Measurements from ENCODE around the gene TBC1D26.
A peak's percentile ranks its signal among the peaks of the same experiment; 100 is the strongest.
"Not testable (repeated sequence)": the region's sequence is repeated elsewhere in the genome, so short reads cannot be mapped to it uniquely, and the experiment has no call there.

TBC1D26 gene

DNA sequence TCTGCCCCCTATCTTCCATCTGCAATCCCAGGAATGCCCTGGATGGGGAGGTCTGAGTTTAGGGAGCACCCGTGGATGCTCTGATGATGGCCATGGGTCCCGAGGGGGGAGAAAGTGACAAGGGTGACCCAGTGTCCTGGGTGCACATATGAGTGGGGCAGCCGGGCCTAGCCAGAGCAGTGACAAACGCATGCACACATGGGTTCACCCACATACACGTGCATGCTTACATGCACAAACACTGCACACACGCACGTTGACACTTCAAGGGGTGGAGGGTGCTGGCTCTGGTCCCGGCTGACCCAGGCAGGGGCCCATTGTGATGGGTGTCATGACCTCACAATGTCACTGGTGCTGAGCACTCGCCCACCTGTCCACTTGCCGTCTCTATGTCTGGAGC, at the start of gene TBC1D26:
TSS of gene TBC1D26 (plus strand) at position 384 of the 400 bp plus-strand sequence. CDS start 3,066 bp downstream, outside the sequence.
- DNase-seq, result not testable (repeated sequence)

DNA sequence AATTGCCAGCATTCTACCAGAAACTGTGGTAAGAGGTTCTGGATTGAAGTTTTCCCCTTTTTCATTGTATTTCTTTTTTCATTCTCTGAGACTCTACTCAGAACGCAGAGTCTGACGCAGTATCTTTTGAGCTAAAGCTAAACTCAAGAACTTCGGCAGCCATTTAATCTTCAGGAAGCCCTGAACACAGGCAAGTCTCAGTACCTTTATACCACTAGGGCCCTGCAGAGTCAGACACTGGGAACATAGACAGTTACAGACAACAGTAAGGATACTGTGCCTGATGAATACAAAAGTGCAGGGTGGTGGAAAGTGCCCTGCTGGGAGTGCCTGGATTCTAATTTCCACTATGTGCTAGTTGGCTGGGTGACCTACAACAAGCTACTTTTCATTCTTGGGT, 48.9 kb upstream of the TBC1D26 start:
- not testable (repeated sequence) for DNase-seq

DNA sequence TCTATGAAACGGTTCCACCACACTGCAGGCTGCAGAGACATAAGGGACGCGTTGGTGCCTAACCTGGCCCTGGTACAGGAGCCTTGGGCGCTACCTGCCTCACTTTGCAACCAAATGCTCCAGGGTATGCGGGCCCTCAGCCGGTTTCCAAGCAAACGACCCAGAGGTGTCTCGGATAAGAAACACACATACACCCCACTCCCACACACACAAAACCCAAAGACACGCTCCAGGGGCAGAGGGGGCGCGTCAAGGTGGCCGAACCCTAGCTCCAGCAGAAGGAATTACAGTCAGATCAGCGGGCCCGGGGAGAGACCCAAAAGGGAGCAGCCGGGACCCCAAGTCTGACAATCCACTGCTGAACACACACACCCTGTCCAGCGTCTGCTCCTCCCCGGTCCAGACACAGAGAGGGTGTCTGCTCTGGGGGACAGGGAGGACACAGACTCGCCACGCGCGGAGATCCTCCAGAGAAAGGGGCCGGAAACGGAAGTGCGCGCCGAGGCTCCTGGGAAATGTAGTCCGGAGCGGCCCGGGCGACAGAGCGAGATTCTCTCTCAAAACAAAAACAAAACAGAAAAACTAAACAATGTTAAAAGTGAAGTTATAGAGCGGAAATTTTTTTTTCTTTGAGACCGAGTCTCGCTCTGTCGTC, 48.1 kb upstream of the TBC1D26 start, which contains the start of gene TRIM16:
TSS of gene TRIM16 (minus strand) at position 488 of the 655 bp plus-strand sequence. CDS start 32,702 bp downstream, outside the sequence.
- not testable (repeated sequence) for DNase-seq

DNA sequence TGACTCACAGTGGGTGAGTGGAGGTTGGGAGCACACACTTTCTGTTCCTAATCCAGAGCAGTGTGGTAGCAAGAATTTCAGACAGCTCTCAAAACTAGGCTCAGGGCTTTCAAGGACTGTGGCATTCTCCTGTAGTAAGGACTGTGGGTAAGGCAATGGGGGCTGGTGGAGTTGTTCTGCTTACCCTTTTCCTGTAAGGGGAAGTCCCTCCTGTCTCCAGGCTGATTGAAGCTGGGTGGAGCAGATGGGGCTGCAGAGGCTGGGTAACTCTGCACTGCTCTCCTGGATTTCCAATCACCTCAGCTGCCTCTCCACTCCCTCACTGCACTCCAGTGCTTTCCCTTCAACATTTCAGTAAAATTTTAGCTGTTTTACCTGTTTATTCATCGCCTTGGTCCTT, 44.6 kb upstream of the TBC1D26 start:
- DNase-seq, result not testable (repeated sequence)

DNA sequence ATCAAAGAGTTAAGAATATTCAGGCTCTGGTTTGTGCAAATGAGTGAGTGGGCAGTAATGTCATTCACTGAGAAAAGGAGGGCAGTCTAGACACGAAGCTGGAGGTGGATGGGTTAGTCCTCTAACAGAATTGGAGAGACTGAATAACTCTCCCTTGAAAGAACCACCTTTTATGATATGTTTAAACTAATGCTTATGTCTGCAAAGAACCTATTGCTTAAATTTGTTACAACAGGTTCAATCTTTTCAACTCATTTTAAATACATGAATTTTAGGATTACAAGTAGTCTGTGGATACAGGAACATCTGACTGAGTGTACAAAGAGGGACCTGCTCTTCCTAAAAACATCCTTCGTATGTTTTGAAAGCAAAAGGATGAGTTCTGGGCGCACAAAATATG, 33.1 kb upstream of the TBC1D26 start:
- peak; percentile 63 for DNase-seq

DNA sequence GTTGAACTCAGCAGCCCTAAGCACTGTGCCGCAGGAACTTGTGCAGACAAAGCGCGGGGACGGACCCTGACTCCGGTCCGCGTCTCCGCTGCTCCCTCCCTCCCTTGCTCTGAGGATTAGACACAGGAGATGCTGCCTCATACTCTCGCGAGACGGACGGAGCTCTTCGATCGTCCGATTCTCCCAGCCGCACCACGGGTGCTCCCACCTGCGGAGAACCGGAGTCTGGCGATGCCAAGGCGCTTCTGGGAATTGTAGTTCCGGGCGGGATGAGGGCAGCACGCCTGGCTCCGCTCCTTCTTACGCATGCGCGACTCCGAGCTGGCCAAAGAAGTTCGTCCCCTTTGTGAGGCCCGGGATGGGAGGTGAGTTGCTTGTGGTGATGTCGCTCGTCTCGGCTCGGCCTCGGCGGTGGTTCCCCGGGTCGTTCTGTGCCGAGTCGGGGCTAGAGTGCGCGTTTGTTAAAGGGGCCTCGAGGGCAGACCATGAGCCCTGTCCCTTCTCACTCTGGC, 32.6 kb upstream of the TBC1D26 start, which contains the start of gene ZNF286A:
TSS of gene ZNF286A (plus strand) at position 340 of the 512 bp plus-strand sequence. CDS start 578 bp downstream, outside the sequence.
- DNase-seq, result peak; percentile 99

DNA sequence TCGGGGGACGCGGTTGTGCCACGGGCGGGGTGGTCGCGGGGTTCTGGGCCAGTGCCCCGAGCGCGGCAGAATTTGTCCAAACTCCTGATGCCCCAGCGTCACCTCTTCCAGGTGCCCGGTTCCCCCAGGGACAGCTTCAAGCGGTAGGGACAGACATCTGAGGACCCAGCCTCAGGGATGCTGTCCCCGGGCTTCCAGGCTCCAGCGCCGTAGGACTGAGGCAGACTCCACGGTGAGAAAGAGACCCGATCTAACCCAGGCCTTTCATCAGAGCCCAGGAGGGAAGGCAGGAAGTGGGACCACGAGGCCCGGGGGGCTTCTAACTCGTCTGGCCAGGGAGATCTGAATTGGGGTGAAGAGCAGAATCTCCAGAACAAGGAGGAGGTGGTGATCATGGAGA, 32.1 kb upstream of the TBC1D26 start:
- not testable (repeated sequence) for DNase-seq

DNA sequence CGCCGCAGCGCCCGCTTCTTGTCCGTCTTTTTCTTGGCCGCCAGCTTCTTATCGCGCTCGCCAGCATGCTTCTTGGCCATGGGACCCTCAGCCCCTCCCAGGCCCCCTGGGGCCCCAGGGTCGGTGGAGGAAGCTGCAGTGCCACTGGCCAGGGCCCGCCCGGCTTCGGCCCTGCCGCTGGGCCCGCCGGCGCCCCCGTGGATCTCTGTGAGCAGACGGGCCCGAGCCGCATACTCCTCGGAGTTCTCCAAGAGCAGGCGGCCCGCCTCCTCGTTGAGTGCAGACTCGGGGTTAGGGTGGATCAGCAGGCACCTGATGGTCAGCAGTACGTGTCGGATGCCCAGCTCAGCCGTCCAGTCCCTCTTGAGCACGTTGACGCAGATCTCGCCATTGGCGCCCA, 27.8 kb upstream of the TBC1D26 start:
- DNase-seq, result not testable (repeated sequence)

DNA sequence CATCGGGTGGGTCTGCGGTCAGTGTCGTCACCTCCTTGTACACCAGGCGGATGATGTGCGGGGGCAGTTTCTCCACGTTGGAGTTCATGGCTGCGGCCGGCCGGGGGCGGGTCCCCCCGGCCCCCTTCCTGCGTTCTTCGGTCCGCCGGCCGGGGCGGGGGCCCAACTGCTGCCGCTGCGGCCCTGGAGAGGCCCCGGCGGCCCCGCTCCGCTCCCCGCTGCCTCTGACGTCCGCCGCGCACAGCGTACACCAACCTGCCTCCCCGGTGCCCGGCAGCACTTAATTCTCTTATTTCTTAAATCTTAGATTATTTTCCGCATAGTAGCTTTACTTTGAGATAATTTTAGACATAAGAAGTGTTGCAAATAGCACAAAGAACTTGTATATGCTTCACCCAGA, 27.3 kb upstream of the TBC1D26 start:
- not testable (repeated sequence) for DNase-seq

DNA sequence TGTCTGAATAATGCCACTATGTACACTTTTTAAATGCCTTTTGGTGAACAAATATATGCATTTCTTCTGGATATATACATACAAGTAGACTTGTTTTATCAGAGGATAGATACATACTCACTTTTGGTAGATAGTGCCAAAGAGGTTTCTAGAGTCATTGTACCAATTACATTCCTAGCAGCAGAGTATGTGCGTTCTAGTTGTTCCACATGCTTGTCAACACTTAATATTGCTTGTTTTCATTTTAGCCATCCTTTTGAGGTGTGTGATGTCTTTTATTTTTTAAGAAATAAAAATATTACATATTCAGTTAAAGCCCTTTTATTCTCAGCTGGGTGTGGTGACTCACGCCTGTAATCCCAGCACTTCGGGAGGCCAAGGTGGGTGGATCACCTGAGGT, 23.2 kb upstream of the TBC1D26 start:
- not testable (repeated sequence) for DNase-seq

DNA sequence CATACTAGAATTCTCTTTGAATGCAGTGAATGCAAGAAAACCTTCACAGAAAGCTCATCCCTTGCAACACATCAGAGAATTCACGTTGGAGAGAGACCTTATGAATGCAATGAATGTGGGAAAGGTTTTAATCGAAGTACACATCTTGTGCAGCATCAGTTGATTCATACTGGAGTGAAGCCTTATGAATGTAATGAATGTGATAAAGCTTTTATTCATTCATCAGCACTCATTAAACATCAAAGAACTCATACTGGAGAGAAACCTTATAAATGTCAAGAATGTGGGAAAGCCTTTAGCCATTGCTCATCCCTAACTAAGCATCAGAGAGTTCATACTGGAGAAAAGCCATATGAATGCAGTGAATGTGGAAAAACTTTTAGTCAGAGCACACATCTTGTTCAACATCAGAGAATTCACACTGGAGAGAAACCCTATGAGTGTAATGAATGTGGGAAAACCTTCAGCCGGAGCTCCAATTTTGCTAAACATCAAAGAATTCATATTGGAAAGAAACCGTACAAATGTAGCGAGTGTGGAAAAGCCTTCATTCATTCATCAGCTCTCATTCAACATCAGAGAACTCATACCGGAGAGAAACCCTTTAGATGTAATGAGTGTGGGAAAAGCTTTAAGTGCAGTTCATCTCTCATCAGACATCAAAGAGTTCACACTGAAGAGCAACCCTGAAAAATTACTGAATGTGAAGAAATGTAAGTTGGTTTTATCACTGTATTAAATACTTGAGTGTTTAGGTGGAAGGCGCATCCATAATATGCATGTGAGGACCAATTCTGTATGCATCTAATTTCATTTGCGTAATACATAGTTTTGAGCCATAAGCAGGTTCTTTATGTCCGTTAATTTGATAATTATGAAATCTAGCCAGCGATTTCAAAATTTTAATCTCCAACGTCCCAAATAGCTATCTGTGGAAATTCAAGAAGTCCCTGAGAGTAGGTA, 15.2 kb upstream of the TBC1D26 start:
- not testable (repeated sequence) for DNase-seq

DNA sequence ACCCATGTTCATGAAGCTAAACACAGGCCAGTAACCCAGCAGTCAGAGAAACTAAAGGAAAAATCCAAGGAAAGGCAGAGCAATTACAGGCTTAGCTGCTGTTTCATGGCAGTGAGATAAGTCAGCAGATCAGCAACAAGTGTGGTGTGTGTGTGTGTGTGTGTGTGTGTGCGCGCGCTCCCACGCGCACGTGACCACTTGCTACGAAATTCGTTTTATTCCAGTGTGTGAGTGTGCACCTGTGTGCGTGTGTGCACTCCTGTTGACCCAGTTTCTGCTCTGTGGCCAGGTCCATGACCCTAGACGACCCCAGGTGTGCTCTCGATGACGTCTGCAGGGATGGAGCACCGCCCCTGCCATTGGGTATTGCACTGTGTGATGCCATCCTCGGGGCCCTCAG, 1.5 kb upstream of the TBC1D26 start:
- not testable (repeated sequence) for DNase-seq

DNA sequence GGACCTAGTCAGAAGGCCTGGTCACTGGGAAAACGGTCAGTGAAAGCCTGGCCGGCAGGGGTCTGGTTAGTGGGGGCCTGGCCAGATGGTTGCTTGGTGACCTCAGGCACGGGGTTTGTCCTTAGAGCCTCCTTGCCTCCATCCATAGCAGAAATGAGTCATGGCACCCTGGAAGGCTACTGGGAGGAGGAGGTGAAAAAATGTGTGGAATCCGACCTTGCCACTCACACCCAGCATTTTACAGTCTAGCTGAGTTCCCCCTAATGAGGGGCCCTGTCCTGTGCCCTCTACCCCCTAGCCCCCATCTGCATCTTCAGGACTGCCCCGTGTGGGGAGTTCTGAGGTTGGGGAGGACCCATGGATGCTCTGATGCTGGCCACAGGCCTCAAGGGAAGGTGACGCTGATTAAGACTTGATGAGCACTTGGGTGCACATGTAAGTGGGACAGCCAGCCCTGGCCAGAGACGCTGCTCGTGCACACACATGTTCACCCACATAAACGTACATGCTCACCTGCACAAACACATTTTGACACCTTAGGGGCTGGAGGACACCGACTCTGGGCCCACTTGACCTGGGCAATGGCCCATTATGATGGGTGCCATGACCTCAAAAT, 1.2 kb downstream of the TBC1D26 start:
- not testable (repeated sequence) for DNase-seq

DNA sequence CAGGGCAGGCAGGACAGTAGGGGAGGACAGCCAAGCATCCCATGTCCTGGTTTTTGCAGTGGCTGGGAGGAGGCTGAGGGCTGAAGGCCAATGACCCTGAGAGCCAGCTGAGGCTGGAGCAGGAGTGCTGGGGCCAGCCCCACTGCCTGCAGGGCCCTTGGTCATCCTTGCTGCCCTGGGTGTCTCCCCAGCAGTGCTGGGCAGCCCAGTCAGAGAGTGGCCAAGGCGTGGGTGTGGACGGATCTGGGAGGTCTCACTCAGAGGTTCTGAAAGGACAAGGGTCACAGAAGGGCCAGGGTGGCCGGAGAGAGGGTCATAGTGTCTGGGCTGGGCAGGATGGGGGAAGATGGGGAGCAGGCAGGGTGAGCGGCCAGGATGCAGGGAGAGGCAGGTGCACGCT, 4.5 kb downstream of the TBC1D26 start:
- not testable (repeated sequence) for DNase-seq

DNA sequence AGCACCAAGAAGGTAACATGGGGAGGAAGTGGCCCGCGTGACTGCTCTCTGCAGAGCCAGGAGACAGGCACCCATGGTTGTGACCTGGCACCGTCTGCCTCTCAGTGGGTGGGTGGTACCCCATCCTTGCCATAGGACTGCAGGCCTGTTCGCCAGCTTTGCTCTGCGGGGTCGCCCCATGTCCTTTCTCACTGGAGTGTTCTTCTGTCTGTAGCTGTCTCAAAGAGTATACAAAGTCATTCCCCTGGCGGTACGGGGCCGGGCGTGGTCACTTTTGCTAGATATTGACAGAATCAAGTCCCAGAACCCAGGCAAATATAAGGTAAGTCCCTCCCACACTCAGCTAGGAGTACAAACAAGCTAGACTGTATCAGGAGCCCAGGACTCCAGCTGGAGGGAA, 6.0 kb downstream of the TBC1D26 start:
- no peak for DNase-seq

DNA sequence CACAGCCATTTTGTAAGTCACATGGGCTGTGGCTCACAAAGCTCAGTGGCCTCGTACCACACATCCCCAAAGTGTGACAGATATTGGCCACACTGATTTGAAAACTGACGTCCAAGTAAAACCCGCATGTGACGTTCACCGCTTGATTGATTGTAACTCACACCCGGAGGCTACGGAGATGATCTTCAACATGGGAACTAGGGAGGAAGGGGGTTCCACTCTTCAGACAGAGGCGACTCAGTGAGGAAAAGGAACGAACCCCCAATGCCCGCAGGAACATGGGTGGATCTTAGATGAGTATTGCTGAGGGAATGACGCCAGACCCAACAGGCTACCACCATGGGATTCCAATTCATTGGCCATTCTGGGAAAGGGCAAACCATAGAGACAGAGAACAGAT, 7.2 kb downstream of the TBC1D26 start:
- DNase-seq, result not testable (repeated sequence)

DNA sequence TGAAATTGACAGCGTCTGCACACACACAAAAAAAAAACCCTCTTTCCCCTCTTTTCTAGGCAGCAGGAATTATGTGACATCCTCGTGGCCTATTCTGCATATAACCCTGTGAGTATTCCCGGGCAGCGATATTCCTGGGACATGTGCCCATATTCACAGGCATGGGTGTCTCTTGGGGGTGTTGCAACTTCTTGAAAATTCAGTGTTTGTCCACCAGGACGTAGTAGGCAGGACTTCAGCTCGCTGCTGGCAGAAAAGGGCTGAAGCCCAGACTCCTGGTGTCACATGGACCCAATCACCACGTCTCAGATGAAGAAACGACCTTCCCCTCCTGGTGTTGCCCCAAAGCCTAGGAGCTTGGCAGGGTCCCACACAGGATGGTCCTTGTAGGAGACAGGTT, 8.0 kb downstream of the TBC1D26 start:
- DNase-seq, result not testable (repeated sequence)

DNA sequence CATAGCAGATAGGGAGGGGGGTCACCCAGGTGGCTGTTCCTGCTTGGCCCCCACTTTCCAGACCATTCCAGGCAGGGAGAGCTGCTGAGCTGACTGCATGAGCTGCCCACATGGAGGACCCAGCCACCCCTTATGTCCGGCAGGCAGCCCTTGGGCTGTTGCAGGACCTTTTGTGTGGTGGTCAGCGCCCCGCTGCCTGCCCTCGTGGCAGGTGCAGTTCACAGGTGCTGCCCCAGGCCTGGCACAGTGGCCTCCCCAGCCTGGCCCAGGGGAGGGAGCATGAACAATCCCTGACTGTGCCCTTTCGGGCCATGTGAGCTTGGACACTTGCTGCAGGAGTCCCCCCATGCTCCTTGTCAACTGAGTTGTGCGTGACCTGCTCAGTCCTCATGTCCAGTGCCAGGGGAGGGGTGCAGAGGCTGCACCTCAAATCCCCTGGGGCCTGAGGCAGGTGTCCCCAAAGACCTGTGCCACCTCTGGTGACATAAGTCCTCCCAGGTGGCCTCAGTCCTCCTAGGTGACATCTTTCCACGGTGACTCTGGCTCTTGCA, 8.6 kb downstream of the TBC1D26 start:
- no peak for DNase-seq

DNA sequence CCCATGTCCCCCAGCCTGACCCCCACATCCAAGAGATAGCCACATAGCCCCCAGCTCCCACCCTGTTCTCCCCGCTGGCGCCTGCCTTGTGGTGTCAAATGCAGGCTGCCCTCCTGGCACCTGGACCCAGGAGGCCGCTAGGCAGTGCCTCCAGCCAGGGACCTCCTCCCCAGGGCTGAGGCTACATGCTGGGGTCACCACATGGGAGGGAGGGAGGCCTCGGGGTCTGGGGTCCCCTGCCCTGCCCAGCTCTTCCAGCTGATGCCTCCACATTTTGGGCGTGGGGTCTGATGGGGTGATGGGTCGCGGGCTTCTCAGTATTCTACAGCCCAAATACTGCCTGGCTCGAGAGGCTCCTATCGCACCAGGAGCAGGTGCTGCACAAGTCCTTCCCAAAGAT, 9.5 kb downstream of the TBC1D26 start:
- DNase-seq, result no peak

DNA sequence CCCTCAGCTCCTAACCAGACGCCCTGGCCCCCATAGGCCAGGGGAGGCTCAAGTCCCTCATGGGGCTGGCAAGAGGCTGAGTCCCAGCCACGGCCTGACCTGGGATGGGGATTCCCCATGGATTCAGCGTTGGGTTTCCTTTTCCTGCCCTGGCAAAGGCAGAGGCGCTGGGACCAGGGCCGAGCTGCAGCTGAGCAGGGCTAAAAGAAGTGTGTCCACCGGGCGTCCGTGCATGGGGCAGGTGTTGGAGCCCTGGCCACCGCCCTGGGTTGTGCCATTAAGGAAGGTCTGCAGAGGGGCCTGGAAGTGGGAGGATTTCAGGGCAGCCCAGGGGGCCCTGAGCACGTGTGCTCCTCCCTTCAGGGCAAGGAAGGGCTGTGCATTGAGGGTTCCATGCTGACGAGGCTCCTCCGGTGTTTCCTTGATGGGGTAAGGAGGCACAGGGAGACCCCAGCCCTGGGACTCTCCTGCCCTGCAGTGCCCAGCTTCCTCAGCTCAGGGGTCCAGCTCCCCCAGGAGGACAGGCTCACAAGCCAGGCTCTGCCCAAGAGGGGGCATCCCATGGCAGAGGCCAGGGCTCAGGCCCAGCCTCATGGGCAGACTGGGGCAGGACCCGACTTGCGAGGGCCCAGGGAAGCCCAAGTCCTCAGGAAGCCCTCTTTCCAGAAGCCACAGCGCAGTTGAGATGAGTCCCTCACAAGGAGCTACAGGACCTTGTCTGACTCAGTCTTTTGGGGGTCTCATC, 10.1 kb downstream of the TBC1D26 start:
- DNase-seq, result no peak

DNA sequence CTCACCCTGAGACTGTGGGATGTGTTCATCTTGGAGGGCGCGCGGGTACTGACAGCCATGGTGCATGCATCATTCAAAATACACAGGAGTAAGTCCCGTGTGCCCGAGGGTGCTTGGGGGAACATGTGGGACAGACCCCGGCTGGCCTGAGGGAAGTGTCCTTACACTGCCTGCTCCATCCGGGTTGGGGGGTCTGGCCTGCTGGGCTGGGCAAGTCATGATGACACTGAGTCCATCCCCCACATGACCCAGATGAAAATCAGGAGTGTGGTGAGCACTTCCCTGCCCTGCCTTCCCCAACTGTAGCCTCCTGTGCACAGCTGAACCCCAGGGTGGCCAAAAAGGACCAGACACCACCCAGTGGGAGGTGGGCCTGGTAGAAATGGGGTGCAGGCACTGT, 10.8 kb downstream of the TBC1D26 start:
- DNase-seq, result no peak

All from NCI-H748 treated with DMSO at 0.1 percent for 48 hours (cell line).